Endothelial cell of umbilical vein (primary cell): ENCODE results near the gene PDE7B. TPM values are rescaled to one million over a fixed set of nuclear protein-coding genes. Genes with fewer than 3 reads are reported as not detected.
A peak's percentile ranks its signal among the peaks of the same experiment; 100 is the strongest.

Experiments
- BruUV-seq: library from RNA; stranded (reverse); fragments of 400-500 nt; replicated peaks from 2 replicates; lab custom pipeline; 2021; lab: Mats Ljungman, UMichigan
- CTCF ChIA-PET: fragments of 300-600, 350-600 bp; sonication (Branson Sonifier 250); formaldehyde crosslinking; loops from one replicate; lab custom pipeline; 2021; ENCODE audit warnings: antibody characterized with exemption, inconsistent platforms; lab: Charles Lee
- POLR2A ChIA-PET: fragments of 300-600, 350-600 bp; sonication (Branson Sonifier 250); formaldehyde crosslinking; loops from one replicate; lab custom pipeline; 2021; ENCODE audit warnings: antibody characterized with exemption, inconsistent platforms; lab: Charles Lee
- DNase-seq: peaks from one replicate; pipeline ENCODE4 v3.0.0-alpha.2; 2011; ENCODE audit warnings: low read depth, low spot score
- FAIRE-seq: peaks from 2 replicates; lab custom pipeline; 2011; peaks lifted over from hg19 to GRCh38; lab: Jason Lieb, UNC
- H2AFZ ChIP-seq: 2 replicates; pipeline ENCODE4 v1.6.0; 2012; ENCODE audit warnings: low read depth, low read length, control low read depth, inconsistent platforms
- H3K27ac ChIP-seq: 2 replicates; pipeline ENCODE4 v1.5.1; 2011; ENCODE audit warnings: low read depth, mild to moderate bottlenecking, control low read depth, low read length, moderate library complexity; ENCODE audit not compliant: insufficient read depth
- H3K27me3 ChIP-seq, 2 experiments: 2 replicates each; pipeline versions ENCODE4 v1.6.0 to v1.6.1; 2011; ENCODE audit warnings: low read length in 2 of 2, mixed read lengths in 1 of 2; ENCODE audit not compliant: control insufficient read depth in 2 of 2, insufficient read depth in 2 of 2
- H3K36me3 ChIP-seq, 2 experiments: 2 replicates in 1 of 2; 3 replicates in 1 of 2; pipeline ENCODE4 v1.5.1; 2011; ENCODE audit warnings: low read length in 2 of 2, mild to moderate bottlenecking in 1 of 2, moderate library complexity in 1 of 2; ENCODE audit not compliant: control insufficient read depth in 2 of 2, insufficient read depth in 2 of 2; ENCODE audit errors: extremely low read depth in 1 of 2
- H3K4me1 ChIP-seq: 3 replicates; pipeline ENCODE4 v1.5.1; 2011; ENCODE audit warnings: mild to moderate bottlenecking, low read length; ENCODE audit not compliant: control insufficient read depth, insufficient read depth; ENCODE audit errors: extremely low read depth
- H3K4me2 ChIP-seq: 2 replicates; pipeline ENCODE4 v1.6.1; 2011; ENCODE audit warnings: low read length, control low read depth, mixed read lengths; ENCODE audit not compliant: insufficient read depth
- H3K4me3 ChIP-seq, 3 experiments: fragments of 200-600 bp in 1 of 3; sonication (generic), shearing (Covaris generic) in 1 of 3; replicated peaks in 1 of 3; 2 replicates each; pipeline ENCODE4 v1.5.1; 2011 to 2016; ENCODE audit warnings: control low read depth in 3 of 3, low read length in 3 of 3, mild to moderate bottlenecking in 2 of 3, inconsistent platforms in 1 of 3, low read depth in 1 of 3, moderate library complexity in 1 of 3; ENCODE audit not compliant: insufficient read depth in 1 of 3
- H3K79me2 ChIP-seq: 2 replicates; pipeline ENCODE4 v1.6.0; 2012; ENCODE audit warnings: low read length, inconsistent platforms; ENCODE audit not compliant: control insufficient read depth, insufficient read depth
- H3K9ac ChIP-seq: replicated peaks from 2 replicates; pipeline ENCODE3; 2011; ENCODE audit warnings: low read length, control low read depth; ENCODE audit not compliant: insufficient read depth; ENCODE audit errors: extremely low read depth
- H3K9me1 ChIP-seq: replicated peaks from 3 replicates; pipeline ENCODE4 v1.6.0; 2011; ENCODE audit warnings: mild to moderate bottlenecking, low read length; ENCODE audit not compliant: control insufficient read depth, insufficient read depth; ENCODE audit errors: extremely low read depth
- H3K9me3 ChIP-seq: replicated peaks from 2 replicates; pipeline ENCODE4 v1.5.1; 2012; ENCODE audit warnings: low read length, inconsistent platforms; ENCODE audit not compliant: control insufficient read depth, insufficient read depth
- H4K20me1 ChIP-seq: replicated peaks from 2 replicates; pipeline ENCODE3; 2011; ENCODE audit warnings: mild to moderate bottlenecking, low read length; ENCODE audit not compliant: control insufficient read depth, insufficient read depth; ENCODE audit errors: extremely low read depth
- CTCF ChIP-seq, 2 donors: IDR thresholded peaks; 1 replicate in 1 of 2; 2 replicates in 1 of 2; pipeline ENCODE4 v1.5.1; 2011; ENCODE audit warnings: low read length in 2 of 2, mild to moderate bottlenecking in 2 of 2, moderate library complexity in 2 of 2, control low read depth in 1 of 2, inconsistent platforms in 1 of 2, low read depth in 1 of 2; ENCODE audit not compliant: insufficient read depth in 1 of 2; ENCODE audit errors: extremely low read depth in 1 of 2
- EZH2 ChIP-seq: IDR thresholded peaks from 2 replicates; pipeline ENCODE4 v1.6.1; 2012; ENCODE audit warnings: borderline replicate concordance, low read depth, mild to moderate bottlenecking, moderate library complexity, low read length, inconsistent platforms; ENCODE audit not compliant: severe bottlenecking
- FOS ChIP-seq: IDR thresholded peaks from 2 replicates; pipeline ENCODE4 v1.6.1; 2011; ENCODE audit warnings: mild to moderate bottlenecking, low read length, moderate library complexity, borderline replicate concordance; ENCODE audit not compliant: insufficient read depth
- GATA2 ChIP-seq: IDR thresholded peaks from 2 replicates; pipeline ENCODE4 v1.7.0; 2011; ENCODE audit warnings: low read depth, mild to moderate bottlenecking, moderate library complexity, mixed read lengths, low read length; ENCODE audit not compliant: insufficient read length, insufficient read depth
- JUN ChIP-seq: IDR thresholded peaks from 2 replicates; pipeline ENCODE4 v1.6.1; 2011; ENCODE audit warnings: borderline replicate concordance, low read depth; ENCODE audit not compliant: insufficient read length, insufficient read depth
- MAX ChIP-seq: IDR thresholded peaks from 2 replicates; pipeline ENCODE4 v1.6.1; 2011; ENCODE audit not compliant: insufficient read depth, insufficient read length
- MYC ChIP-seq: IDR thresholded peaks from one replicate; pipeline ENCODE4 v1.6.1; 2011; ENCODE audit warnings: mild to moderate bottlenecking, low read depth, low read length
- POLR2A ChIP-seq: IDR thresholded peaks from 2 replicates; pipeline ENCODE4 v1.6.1; 2012; ENCODE audit warnings: low read depth, mild to moderate bottlenecking, control low read depth, low read length
- POLR2AphosphoS5 ChIP-seq: IDR thresholded peaks from 2 replicates; pipeline ENCODE4 v1.6.1; 2012; ENCODE audit warnings: low read depth, mild to moderate bottlenecking, control low read depth, low read length, moderate library complexity; ENCODE audit not compliant: insufficient read depth
- dilution Hi-C: fragments of 300-500 bp; cut with MboI; formaldehyde crosslinking; loops from one replicate; pipeline ENCODE4 v1.15.0; 2019; ENCODE audit warnings: low sequenced_read_pairs; ENCODE audit not compliant: extremely low pct_ligation_motif_present
- intact Hi-C: fragments of 100-400 bp; cut with micrococcal nuclease; formaldehyde crosslinking; loops from one replicate; pipeline ENCODE4 v1.10.0; 2022
- polyA plus RNA-seq, 4 experiments: library from polyadenylated mRNA; depleted of rRNA in 3 of 4; stranded (reverse) in 3 of 4; unstranded in 1 of 4; fragments of >200 nt; gene quantifications; 2 replicates each; pipeline versions ENCODE4 v1.2.1 to v1.2.3, GENCODE V29; 2011 to 2012; ENCODE audit warnings: missing spikeins in 1 of 4
- total RNA-seq: library from RNA; stranded (reverse); gene quantifications from 2 replicates; pipeline ENCODE4 v1.2.3, GENCODE V29; 2021

The PDE7B gene
- total and polyA plus RNA-seq, 2 donors (not counting 3 experiments of a cell fraction or from before 2014, with no cell fraction given) = 20.6 to 25.1 TPM

- FAIRE-seq (no peak), DNase-seq (no peak)
- Histone ChIP-seq H2AFZ (no peak overlapping the region), H3K4me2 (peak overlapping the region; percentile 98), H3K27ac (peak overlapping the region; percentile 93), H3K36me3 (no peaks in the 10 kb centered on the region), H3K27me3 (no peaks in the 10 kb centered on the region), H3K9me3 (no peaks in the 10 kb centered on the region), H3K79me2 (peaks cover 61% of the 10 kb centered on the region), H3K9ac (peak overlapping the region; percentile 94), H3K4me1 (peaks cover 71% of the 10 kb centered on the region), H4K20me1 (no peaks in the 10 kb centered on the region), H3K4me3 (peak overlapping the region; percentile 53 to 97 (median 56)), H3K9me1 (no peaks in the 10 kb centered on the region)
- dilution Hi-C loops = no loop called here
- ChIA-PET POLR2A (interaction anchor here (2.4 kb wide), 1 partner anchor 29 kb away, joined by 9 read pairs; no protein-coding TSS in a partner anchor), CTCF (interaction anchor here (0.7 to 3.0 kb wide), 20 partner anchors 12 to 503 kb away, joined by 3 to 16 read pairs (median 5); no protein-coding TSS in a partner anchor)
- TF ChIP-seq GATA2 (no peak), EZH2 (no peak), CTCF (IDR thresholded peaks at IDR 0.05; ENCODE audit: extremely low read depth in 1 of 2, insufficient read depth in 1 of 2, low read depth in 1 of 2, low read length in 2 of 2) (no peak), POLR2AphosphoS5 (no peak), FOS (no peak), POLR2A (no peak), JUN (no peak), MAX (no peak), MYC (no peak)
- no TSS peak for BruUV-seq
- intact Hi-C loops = loop anchor here (5.0 kb wide), 1 partner anchor 249 kb away; the partner anchor contains the start of gene BCLAF1
These were observed 187.0 kb downstream of the PDE7B start for GRCh38 chr6:136038531-136038930.
